Coronary artery (tissue), 2 donors: ENCODE results near the gene CEMP1.

Source experiments
- DNase-seq: peaks from one replicate; pipeline ENCODE4 v3.0.0-alpha.2; 2017; ENCODE audit warnings: low spot score
- H3K27ac ChIP-seq, 2 donors: fragments of 200-600 bp; sonication (generic); one replicate each; pipeline ENCODE4 v1.5.1; 2016 to 2019
- H3K4me3 ChIP-seq: fragments of 200-600 bp; sonication (generic); 2 replicates; pipeline ENCODE4 v1.5.1; 2016; ENCODE audit warnings: mild to moderate bottlenecking, moderate library complexity
- CTCF ChIP-seq: fragments of 200-600 bp; sonication (generic); IDR thresholded peaks from one replicate; pipeline ENCODE4 v1.5.1; 2019; ENCODE audit warnings: antibody characterized with exemption

The CEMP1 gene

GRCh38 chr16:2513405-2514332 is 17.5 kb downstream of the CEMP1 start, which contains the start of gene ATP6V0C:
Gene ATP6V0C, plus strand, starts transcription at chr16:2513952. Its CDS starts 152 bp downstream, at chr16:2514104.
- peak; percentile 93 for DNase-seq
- Histone ChIP-seq H3K27ac (peak within 1 kb of the TSS; percentile 81 to 97), H3K4me3 (peak within 1 kb of the TSS; percentile 94)
- TF ChIP-seq CTCF = no peak

- DNase-seq = no peak
- TF ChIP-seq CTCF = no peak
- H3K4me3 ChIP-seq = peak overlapping the region; percentile 94
- H3K27ac ChIP-seq = peak overlapping the region; percentile 81 to 97
Measured at GRCh38 chr16:2512735-2513404, 18.3 kb downstream of the CEMP1 start.

- Histone ChIP-seq H3K4me3 (no peak overlapping the region), H3K27ac (peak overlapping the region in 1 of 2 donors; percentile 22)
- no peak for TF ChIP-seq CTCF
- no peak for DNase-seq
Measured at GRCh38 chr16:2511996-2512734, 19.0 kb downstream of the CEMP1 start.

GRCh38 chr16:2511128-2511800 is 19.9 kb downstream of the CEMP1 start:
- peak overlapping the region; percentile 42 for H3K4me3 ChIP-seq

GRCh38 chr16:2508722-2509400 is 22.3 kb downstream of the CEMP1 start:
- H3K4me3 ChIP-seq = no peak overlapping the region
- peak overlapping the region in 1 of 2 donors; percentile 79 for H3K27ac ChIP-seq
- no peak for TF ChIP-seq CTCF
- DNase-seq = no peak

More at GRCh38 chr16:2511128-2511800, 19.9 kb downstream of the CEMP1 start:
- DNase-seq = no peak
- peak overlapping the region in 1 of 2 donors; percentile 22 for H3K27ac ChIP-seq
- TF ChIP-seq CTCF = no peak

GRCh38 chr16:2507665-2508064 is 23.5 kb downstream of the CEMP1 start:
- DNase-seq = no peak
- Histone ChIP-seq H3K27ac (peak overlapping the region; percentile 40 to 79), H3K4me3 (no peak overlapping the region)
- TF ChIP-seq CTCF = no peak
